ENCODE measurements around the gene EPAS1. TPM values are rescaled to one million over a fixed set of nuclear protein-coding genes. Genes with fewer than 3 reads are reported as not detected.

The EPAS1 gene
- total RNA-seq, 1 experiment from 2014 or later = 14.0 TPM

- DNase-seq (ENCODE audit: low spot score) = no peak
Observed at GRCh38 chr2:46273225-46273863, 23.9 kb upstream of the EPAS1 start.

GRCh38 chr2:46273919-46274318 is 23.3 kb upstream of the EPAS1 start:
- DNase-seq (ENCODE audit: low spot score) = no peak

DNA sequence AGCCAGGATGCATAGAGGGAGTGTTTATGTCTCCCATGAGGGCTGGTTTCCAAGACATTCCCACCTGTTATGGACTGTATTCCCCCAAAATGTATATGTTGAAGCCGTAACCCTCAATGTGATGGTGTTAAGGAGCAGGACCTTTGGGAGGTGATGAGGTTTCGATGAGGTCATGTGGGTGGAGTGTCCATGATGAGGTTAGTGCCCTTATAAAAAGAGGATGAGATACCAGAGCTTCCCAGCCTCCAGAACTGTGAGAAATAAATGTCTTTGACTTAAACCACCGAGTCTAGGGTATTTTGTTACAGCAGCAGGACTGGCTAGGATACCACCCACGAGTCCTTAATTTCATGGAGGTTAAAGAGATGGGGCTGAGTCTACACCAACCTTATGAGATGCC is 22.6 kb upstream of the EPAS1 start:
- no peak for DNase-seq (ENCODE audit: low spot score)

GRCh38 chr2:46275995-46276394 is 21.2 kb upstream of the EPAS1 start:
- DNase-seq (ENCODE audit: low spot score) = no peak

DNA sequence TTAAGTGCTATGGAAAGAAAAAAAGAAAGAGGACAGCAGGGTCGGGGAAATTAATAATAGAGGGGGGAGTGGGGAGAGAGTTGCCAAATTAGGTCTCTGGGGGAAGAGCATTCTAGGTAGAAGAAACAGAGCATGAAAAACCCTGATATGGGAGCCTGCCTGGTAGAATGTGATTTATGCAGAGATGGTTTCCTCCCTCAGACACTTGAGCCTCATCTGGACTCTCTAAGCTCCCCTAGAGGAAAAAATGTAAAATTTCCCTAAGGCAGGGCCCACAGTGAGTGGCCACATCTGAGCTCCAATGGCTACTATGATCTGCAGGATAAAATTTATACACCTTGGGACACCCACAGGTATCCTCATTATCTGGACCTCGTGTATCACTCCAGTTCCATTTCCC is 20.6 kb upstream of the EPAS1 start:
- peak; percentile 15 for DNase-seq (ENCODE audit: low spot score)

- peak; percentile 29 for DNase-seq (ENCODE audit: low spot score)
Observed at GRCh38 chr2:46277431-46278190, 19.6 kb upstream of the EPAS1 start.

GRCh38 chr2:46278952-46279351 is 18.3 kb upstream of the EPAS1 start:
- no peak for DNase-seq (ENCODE audit: low spot score)

DNA sequence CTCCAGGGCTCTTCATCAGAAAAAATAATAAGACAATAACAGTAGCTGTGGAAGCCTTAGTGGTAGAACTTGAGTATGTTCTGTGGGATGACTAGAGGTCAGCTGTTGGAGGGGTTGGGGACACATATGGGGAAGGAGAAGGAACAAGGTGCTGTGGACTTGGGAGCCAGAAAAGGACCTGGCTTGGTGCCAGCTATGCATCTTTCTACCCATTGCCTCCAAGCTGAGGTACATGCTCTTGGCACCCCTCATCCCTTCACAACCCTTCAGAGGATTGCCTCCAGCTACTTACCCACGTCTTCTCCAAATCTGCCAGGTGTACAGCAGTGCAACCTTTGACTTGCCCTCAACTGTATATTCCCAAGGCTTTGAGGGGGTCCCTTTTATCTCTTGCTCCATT is 15.3 kb upstream of the EPAS1 start:
- no peak for DNase-seq (ENCODE audit: low spot score)

DNA sequence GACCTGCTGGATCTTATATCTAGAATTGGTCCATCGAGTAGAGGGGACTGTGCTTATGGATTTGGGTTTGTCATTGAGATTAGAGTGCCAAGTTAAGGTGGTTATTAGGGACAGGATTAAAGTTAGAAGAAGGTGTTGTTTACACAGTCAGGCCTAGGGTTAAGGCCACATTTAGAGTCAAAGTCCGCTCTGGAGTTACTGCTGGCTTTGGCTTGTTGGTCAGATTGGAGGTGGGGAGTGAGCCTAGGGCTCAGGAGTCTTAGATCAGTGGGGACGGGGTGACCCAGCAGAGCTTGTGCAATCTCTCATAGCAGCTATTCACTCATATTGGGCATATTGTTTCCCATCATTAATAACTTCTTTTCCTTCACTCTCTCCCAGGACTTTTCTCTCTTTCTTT is 13.5 kb upstream of the EPAS1 start:
- DNase-seq (ENCODE audit: low spot score) = no peak

DNA sequence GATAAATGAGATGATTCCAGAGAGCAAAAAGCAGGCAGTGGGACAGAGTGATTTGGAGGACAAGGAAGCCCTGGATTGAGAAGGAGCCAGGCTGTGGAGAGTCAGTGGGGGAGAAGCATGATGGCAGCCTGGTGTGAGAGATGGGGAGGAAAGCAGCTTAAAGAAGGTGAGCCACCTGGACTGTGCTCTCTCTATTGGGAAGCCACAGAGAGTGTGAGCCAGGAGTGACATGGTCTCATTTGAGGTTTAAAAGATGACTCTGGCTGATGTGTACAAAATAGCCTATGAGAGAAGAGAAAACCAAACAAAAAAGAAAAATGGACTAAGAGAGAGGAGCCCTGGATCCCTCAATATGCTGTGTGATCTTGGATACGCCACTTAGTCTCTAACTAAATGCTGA is 12.9 kb upstream of the EPAS1 start:
- no peak for DNase-seq (ENCODE audit: low spot score)

DNA sequence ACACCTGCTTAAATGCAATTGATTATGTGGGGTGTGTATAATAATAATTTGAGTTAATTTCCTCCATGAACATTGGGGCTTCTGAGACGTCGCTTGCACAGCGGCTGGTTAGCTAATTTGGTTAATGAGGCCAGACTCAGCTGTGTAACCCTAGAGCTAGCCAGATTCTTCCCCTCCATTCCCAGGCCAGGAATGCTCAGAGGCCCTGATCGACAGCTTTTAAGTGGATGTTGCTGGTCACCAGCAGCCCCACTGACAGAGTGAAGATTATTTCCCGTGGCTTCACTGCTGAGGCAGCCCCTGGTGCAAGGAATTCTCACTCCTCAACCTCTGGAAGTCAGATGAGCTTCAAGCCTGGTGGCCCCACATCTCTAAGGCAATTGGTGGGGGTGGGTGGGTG is 12.4 kb upstream of the EPAS1 start:
- DNase-seq (ENCODE audit: low spot score) = no peak

DNA sequence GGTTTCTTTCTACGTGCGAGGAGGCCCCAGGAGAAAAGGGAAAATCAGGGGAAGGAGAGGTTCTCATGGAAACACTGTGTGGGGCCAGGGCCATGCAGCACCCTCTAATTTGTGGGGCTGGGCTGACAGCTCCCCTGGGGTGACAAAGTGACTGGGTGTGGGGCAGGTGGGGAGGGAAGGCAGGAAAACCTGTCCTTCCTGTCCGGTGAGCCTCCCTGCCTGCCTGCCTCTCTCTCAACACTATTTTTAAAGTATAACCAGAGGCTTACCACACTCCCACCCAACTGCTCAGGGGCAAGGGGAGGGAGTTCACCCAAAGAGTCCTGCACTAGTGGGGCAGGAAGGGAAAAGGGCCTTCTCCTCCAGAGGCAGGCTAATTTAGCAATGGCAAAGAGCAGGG is 10.5 kb upstream of the EPAS1 start:
- DNase-seq (ENCODE audit: low spot score) = no peak

GRCh38 chr2:46290078-46290477 is 7.1 kb upstream of the EPAS1 start:
- no peak for DNase-seq (ENCODE audit: low spot score)

- no peak for DNase-seq (ENCODE audit: low spot score)
Observed at GRCh38 chr2:46293466-46293865, 3.7 kb upstream of the EPAS1 start.

- DNase-seq (ENCODE audit: low spot score) = peak; percentile 33
Observed at GRCh38 chr2:46294176-46294836, 2.9 kb upstream of the EPAS1 start.

DNA sequence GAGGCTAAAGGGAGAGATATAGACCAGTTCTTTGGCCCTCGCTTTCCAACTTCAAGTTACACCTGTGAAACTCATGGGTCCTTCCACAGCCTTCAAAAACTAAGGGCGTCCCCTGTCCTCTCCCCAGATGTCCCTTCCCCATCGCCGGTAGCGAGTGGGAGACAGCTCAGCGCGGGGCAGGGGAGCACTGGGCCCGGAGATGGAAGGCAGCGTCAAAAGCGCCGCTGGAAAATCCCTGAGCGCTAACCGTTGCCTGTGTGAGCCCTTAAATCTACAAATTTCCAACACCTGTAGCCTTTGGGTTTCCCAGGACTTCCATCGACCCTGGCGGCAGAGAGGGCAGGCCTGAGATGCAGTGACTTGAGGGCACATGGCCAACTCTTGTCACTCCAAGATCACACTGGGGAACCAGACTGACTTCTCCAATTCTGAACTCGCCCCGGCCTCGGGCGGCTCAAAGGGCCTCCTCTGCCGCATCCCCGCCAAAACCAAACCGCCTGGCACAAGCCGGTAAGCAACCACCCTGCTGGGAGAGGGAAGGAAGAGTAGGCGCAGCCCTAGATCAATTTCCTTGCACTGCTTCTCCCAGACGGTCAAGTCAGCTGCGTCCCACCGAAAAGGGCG is 879 bp upstream of the EPAS1 start:
- no peak for DNase-seq (ENCODE audit: low spot score)

DNA sequence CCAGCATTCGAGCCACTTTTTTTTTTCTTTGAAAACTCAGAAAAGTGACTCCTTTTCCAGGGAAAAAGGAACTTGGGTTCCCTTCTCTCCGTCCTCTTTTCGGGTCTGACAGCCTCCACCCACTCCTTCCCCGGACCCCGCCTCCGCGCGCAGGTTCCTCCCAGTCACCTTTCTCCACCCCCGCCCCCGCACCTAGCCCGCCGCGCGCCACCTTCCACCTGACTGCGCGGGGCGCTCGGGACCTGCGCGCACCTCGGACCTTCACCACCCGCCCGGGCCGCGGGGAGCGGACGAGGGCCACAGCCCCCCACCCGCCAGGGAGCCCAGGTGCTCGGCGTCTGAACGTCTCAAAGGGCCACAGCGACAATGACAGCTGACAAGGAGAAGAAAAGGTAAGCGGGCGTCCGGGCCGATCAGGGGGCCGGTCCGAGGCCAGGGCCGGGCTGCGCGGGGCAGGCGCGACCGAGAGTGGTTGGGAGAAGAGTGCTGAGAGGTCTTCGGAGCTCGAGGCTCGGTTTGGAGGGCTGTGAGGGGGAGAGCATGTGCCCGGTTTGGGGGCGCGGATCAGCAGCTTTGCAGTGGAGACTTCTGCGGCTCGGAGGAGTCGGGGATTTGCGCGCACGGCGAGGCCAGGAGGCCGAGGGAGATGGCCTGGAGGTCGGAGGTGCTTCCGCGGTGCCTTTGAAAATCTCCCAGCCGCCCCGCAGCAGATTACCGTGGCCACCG is 502 bp downstream of the EPAS1 start:
- peak; percentile 26 for DNase-seq (ENCODE audit: low spot score)

GRCh38 chr2:46298272-46298521 is 990 bp downstream of the EPAS1 start:
- no peak for DNase-seq (ENCODE audit: low spot score)

DNA sequence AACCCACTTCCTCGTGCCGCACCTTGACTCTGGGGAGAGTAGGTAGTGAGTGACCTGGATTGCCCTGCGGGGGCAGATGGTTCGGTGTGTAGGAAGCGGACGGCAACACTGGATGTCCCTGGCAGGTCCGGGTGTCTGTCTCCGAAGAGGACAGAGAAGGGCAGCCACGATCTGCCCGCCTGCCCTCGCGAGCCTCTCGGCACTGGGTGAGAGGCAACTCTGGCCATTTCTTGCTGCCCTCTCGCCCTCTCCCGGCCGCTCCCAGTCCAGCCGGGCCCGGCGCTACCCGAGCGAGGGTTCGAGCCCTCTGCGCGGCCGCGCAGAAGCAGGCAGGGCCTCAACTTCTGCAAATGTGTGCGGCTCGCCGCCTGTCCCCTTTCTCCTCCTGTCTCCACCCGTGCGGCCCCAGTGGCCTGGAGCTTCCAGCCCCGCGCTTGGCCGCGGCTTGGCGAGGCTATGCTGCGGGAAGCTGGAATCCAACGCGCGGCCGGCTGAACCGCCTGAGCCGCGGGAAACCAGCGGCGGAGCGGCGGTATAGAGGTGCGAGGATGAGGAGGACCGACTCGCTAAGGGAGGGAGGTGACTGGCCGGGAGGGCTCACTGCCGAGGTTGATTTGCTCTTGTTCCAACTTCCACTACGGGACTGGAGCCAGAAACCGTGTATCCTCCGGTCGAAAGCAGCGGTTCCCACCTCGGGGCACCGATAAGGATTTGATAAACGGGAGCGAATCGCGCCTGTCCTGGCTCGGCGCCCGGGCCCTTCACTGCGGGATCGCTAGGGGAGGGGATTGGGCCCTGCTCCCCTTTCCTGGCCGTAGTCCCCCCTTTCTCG is 1.5 kb downstream of the EPAS1 start:
- no peak for DNase-seq (ENCODE audit: low spot score)

GRCh38 chr2:46299365-46300263 is 2.4 kb downstream of the EPAS1 start:
- no peak for DNase-seq (ENCODE audit: low spot score)
